ENCODE measurements around the gene ZNF43. TPM values are rescaled to one million over a fixed set of nuclear protein-coding genes. Genes with fewer than 3 reads are reported as not detected.
A peak's percentile ranks its signal among the peaks of the same experiment; 100 is the strongest.
"Not testable (repeated sequence)": the region's sequence is repeated elsewhere in the genome, so short reads cannot be mapped to it uniquely, and the experiment has no call there.

ZNF43 gene
- total RNA-seq (2021; ENCODE audit: unreplicated experiment) (0.34 TPM), Bru-seq, nascent RNA (percentile 9 among the genes with signal in this experiment), BruChase-seq, experiment 1, labeled RNA remaining after a 6-hour chase (percentile 10 among the genes with signal in this experiment), BruChase-seq, experiment 2, labeled RNA remaining after a 2-hour chase (percentile 9 among the genes with signal in this experiment)
- not detected in 2 replicates for polyA plus RNA-seq (2012)
- long read RNA-seq = 0 reads

- DNase-seq (ENCODE audit: low read depth, low spot score) (no peak), ATAC-seq (no peak)
- BruUV-seq (replicated peaks) = no TSS peak
- Histone ChIP-seq H3K9me2 (ENCODE audit: insufficient read depth) (no peaks in the 10 kb centered on the region), H4K20me1 (ENCODE audit: insufficient read depth) (no peaks in the 10 kb centered on the region), H3K4me2 (ENCODE audit: low read length) (no peak within 1 kb of the TSS), H3K9ac (ENCODE audit: low read length) (no peak within 1 kb of the TSS), H3K27ac (ENCODE audit: low read depth, low read length) (no peak within 1 kb of the TSS), H3K27me3 (ENCODE audit: insufficient read depth, low read length) (no peaks in the 10 kb centered on the region), H3K4me3 (replicated peaks in 1 of 2; ENCODE audit: low read depth in 1 of 2, low read length in 2 of 2) (no peak within 1 kb of the TSS), H3K36me3 (ENCODE audit: control insufficient read depth in 1 of 2, insufficient read depth in 2 of 2, low read length in 2 of 2) (no peaks in the 10 kb centered on the region), H3K79me2 (ENCODE audit: insufficient read depth, low read length) (no peaks in the 10 kb centered on the region), H3K9me3 (ENCODE audit: control insufficient read depth in 1 of 2, insufficient read depth in 1 of 2, low read depth in 1 of 2, low read length in 2 of 2) (peaks cover 13 to 28% of the 10 kb centered on the region in 2 experiments; a peak in 3 of 4 replicates), H3K4me1 (ENCODE audit: control insufficient read depth in 1 of 2, insufficient read depth in 2 of 2, low read length in 2 of 2) (no peaks in the 10 kb centered on the region), H2AFZ (ENCODE audit: low read depth, low read length, poor library complexity, severe bottlenecking) (no peak within 1 kb of the TSS)
- ChIA-PET RAD21 (ENCODE audit: low non-redundant PET in 1 of 2, low total read pairs in 2 of 2, uncharacterized antibody in 2 of 2, unreplicated experiment in 2 of 2) (no interaction called here), POLR2A (no interaction called here), CTCF (no interaction called here)
- no peak for TF ChIP-seq EGR1 (IDR thresholded peaks at IDR 0.05; ENCODE audit: low read depth)
- no peak for TF ChIP-seq EZH2 (IDR thresholded peaks at IDR 0.05)
- TF ChIP-seq RAD21 (IDR thresholded peaks at IDR 0.05; ENCODE audit: low read depth) = no peak
- TF ChIP-seq POLR2AphosphoS5 (IDR thresholded peaks at IDR 0.05; ENCODE audit: low read depth, low read length) = no peak
- no peak for TF ChIP-seq ZBTB33 (IDR thresholded peaks at IDR 0.05; ENCODE audit: extremely low read depth, insufficient replicate concordance, low read length)
- TF ChIP-seq ELF1 (IDR thresholded peaks at IDR 0.05; ENCODE audit: borderline replicate concordance, low read depth) = no peak
- no peak for TF ChIP-seq SRF (IDR thresholded peaks at IDR 0.05; ENCODE audit: low read depth)
- no peak for TF ChIP-seq CBX3 (IDR thresholded peaks at IDR 0.05; ENCODE audit: low read depth)
- TF ChIP-seq SP1 (IDR thresholded peaks at IDR 0.05; ENCODE audit: low read depth) = no peak
- no peak for TF ChIP-seq ZNF274 (IDR thresholded peaks at IDR 0.05; ENCODE audit: low read depth, low read length)
- no peak for TF ChIP-seq MAX (IDR thresholded peaks at IDR 0.05)
- no peak for TF ChIP-seq SIN3A (IDR thresholded peaks at IDR 0.05; ENCODE audit: low read depth)
- no peak for TF ChIP-seq ATF3 (IDR thresholded peaks at IDR 0.05)
- TF ChIP-seq JUND (IDR thresholded peaks at IDR 0.05) = no peak
- TF ChIP-seq REST (IDR thresholded peaks at IDR 0.05; ENCODE audit: low read depth) = no peak
- intact Hi-C loops (cut with micrococcal nuclease) = no loop called here
These were observed at the start of gene ZNF43 for GRCh38 chr19:21835810-21836444. Gene ZNF43 (minus strand): TSS chr19:21836182. CDS start chr19:21836038, 144 bp downstream.

- H3K27me3 ChIP-seq (ENCODE audit: insufficient read depth, low read length); CTCF ChIA-PET; BruUV-seq (replicated peaks); POLR2A ChIA-PET; H3K9me2 ChIP-seq (ENCODE audit: insufficient read depth); H2AFZ ChIP-seq (ENCODE audit: low read depth, low read length, poor library complexity, severe bottlenecking); DNase-seq (ENCODE audit: low read depth, low spot score); H3K4me3 ChIP-seq (replicated peaks in 1 of 2; ENCODE audit: low read depth in 1 of 2, low read length in 2 of 2); H4K20me1 ChIP-seq (ENCODE audit: insufficient read depth); H3K4me1 ChIP-seq (ENCODE audit: control insufficient read depth in 1 of 2, insufficient read depth in 2 of 2, low read length in 2 of 2); H3K79me2 ChIP-seq (ENCODE audit: insufficient read depth, low read length); RAD21 ChIA-PET (ENCODE audit: low non-redundant PET in 1 of 2, low total read pairs in 2 of 2, uncharacterized antibody in 2 of 2, unreplicated experiment in 2 of 2); H3K9ac ChIP-seq (ENCODE audit: low read length); ATAC-seq; H3K36me3 ChIP-seq (ENCODE audit: control insufficient read depth in 1 of 2, insufficient read depth in 2 of 2, low read length in 2 of 2); H3K27ac ChIP-seq (ENCODE audit: low read depth, low read length); H3K4me2 ChIP-seq (ENCODE audit: low read length): not testable (repeated sequence)
- intact Hi-C loops (cut with micrococcal nuclease) = loop anchor here (10.0 kb wide), 1 partner anchor 681 kb away; no protein-coding TSS in a partner anchor
- peaks cover 0 to 12% of the 10 kb centered on the region in 2 experiments; a peak in 2 of 4 replicates for H3K9me3 ChIP-seq (ENCODE audit: control insufficient read depth in 1 of 2, insufficient read depth in 1 of 2, low read depth in 1 of 2, low read length in 2 of 2)
These were observed 49.5 kb upstream of the ZNF43 start for GRCh38 chr19:21885516-21885915.

Data from HCT116 (cell line).